ENCODE measurements around the gene APOE.
"Not testable (repeated sequence)": the region's sequence is repeated elsewhere in the genome, so short reads cannot be mapped to it uniquely, and the experiment has no call there.

- not testable (repeated sequence) for TF ChIP-seq CTCF (IDR thresholded peaks at IDR 0.05; ENCODE audit: insufficient read depth, low read depth, low read length); EZH2 (IDR thresholded peaks at IDR 0.05; ENCODE audit: insufficient read depth, low read length)
Measured at GRCh38 chr19:44861576-44861975, 44.0 kb upstream of the APOE start.

Data from astrocyte (in vitro differentiated cells and primary cell).